GM18505 (cell line): ENCODE data around the gene PLAGL1.

Experiments
- ATAC-seq: cut with Tn5 transposase; IDR thresholded peaks from one replicate; pipeline ENCODE4 v1.9.1; 2021; ENCODE audit not compliant: unreplicated experiment
- POLR2A ChIP-seq: IDR thresholded peaks from 4 replicates; pipeline ENCODE4 v1.6.1; 2011; ENCODE audit warnings: borderline replicate concordance; ENCODE audit not compliant: insufficient read depth, insufficient read length; ENCODE audit errors: extremely low read depth

Gene PLAGL1

GRCh38 chr6:143967706-143968376 is 40.2 kb downstream of the PLAGL1 start:
- ATAC-seq = no peak
- no peak for TF ChIP-seq POLR2A

GRCh38 chr6:143966312-143966711 is 41.7 kb downstream of the PLAGL1 start:
- no peak for TF ChIP-seq POLR2A
- ATAC-seq = no peak

DNA sequence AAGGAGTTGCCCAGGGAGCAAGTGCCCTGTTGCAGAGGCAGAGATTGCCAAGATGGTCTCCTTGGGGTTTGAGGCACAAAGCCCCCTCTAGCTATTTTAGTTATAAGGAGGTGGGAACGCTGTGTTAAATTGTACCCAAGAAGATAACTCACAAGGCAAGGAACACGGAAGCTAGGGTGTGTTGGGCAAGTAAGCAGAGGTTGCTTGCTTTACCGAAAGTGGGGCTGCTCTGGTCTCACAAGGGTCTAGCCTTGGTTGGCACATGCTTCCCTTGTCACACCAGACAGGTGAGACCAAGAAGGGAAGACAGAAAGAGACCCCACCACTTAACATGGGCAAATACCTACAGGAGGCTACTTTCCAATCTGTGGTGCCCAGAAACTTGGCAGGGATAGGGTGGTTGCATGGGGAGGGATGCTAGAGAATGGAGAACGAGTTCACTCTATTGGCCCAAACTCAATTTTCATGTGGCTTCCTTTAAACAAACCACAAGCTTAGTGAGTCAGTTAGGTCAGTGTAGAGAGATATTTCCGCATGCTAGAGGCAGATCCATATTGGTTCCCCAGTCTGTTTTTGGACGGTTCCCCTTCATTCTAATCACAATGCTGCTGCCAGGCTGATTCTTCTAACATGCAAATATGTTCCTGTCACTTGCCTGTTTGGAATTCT is 42.4 kb downstream of the PLAGL1 start:
- no peak for ATAC-seq
- TF ChIP-seq POLR2A = no peak

GRCh38 chr6:143964674-143965081 is 43.4 kb downstream of the PLAGL1 start:
- ATAC-seq = no peak

DNA sequence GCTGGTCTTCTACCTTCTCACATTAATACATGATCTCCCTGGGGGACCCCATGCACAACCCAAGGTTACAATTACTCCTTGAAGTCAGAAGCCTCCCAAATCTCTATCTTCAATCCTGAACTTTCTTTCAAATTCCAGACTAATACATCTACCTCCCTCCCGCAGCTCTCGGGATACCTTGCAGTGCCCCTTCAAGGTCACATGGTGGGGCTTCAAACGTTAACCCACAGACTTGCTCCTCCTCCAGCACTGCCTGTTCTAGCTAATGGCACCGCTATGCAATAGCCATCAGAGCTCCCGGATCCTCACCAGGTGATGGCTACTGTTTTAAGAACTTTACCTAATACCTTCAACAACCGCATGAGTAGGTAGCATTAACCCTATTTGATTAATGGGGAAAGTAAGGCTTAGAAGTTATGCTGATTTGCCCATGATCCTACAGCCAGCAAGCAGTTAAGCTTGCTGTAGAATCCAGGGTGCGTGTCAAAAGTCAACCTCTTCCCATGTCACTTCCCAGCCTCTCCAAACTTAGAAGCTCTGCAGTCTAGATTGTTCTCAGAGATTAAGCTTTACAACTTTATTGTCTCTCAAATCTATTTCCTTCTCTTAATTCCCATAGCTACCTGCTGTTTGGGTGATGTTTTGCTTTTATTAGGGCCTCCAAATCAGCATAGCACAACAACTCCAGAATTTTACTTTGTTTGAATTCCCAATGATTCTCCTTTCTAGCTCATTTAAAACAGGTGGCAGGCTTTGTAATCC is 44.7 kb downstream of the PLAGL1 start:
- no peak for TF ChIP-seq POLR2A
- no peak for ATAC-seq

More at GRCh38 chr6:143964674-143965081, 43.4 kb downstream of the PLAGL1 start:
- TF ChIP-seq POLR2A = no peak

DNA sequence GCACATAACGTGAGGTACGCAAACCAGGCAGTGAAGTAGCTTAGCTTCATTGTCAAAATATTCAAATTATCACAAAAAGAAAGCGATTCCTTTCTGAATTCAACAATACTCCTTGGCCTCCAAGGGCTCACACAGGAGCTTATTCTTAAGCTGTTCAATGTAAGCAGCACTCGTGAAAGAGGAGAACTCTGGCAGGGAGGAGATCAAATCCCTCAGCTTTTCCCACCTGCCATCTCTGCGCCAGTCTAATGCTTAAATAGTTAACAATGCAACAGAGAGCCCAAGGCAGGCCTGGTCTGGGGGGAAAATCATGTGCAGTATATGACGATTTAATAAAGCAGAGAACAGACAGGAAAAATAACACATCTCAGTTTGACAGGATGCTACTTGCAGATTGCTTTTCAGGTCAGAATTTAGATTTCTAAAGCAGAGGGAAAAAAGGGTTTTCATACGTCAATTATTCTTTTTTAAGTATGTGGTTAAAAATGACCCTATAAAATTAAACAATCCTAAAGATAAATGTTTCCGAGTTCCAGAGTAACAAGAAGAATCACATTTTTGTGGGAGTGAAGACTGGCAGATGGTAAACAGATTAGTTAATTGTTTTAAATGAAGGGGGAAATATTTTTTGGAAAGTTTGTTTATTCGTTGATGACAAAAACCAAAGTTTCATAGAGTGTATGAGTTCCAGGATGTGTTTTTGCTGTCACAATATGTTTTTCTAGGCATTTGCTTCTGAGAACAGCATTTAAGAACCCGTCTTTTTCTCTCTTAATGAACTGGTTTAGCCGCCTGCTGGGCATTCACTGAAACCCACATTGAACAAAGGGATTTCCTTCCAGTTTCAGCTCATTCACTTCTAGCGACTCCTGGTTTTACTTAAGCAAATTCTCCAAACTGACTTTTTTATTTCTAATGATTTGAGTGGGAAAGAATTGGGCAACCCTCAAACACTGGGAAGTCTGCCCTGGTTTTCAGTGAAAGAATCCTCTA is 45.9 kb downstream of the PLAGL1 start:
- no peak for TF ChIP-seq POLR2A
- no peak for ATAC-seq

DNA sequence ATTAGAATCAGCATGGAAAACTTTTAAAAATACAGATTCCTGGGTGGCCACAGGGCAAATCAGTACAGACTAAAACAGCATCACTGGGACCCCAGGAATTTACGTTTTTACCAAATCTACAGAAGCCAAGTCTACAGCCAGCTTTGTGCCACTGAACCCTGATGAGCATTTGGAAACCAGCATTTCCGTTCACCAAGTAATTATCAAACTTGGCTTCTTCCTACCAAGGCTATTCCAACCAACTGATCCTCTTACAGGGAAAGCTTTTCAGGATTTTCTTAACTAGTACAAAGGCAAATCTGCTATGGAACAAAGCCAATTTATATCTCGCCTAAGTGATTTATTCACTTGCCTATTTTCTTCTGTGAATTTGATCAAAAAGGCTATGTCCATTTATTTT is 47.0 kb downstream of the PLAGL1 start:
- ATAC-seq = no peak
- TF ChIP-seq POLR2A = no peak

DNA sequence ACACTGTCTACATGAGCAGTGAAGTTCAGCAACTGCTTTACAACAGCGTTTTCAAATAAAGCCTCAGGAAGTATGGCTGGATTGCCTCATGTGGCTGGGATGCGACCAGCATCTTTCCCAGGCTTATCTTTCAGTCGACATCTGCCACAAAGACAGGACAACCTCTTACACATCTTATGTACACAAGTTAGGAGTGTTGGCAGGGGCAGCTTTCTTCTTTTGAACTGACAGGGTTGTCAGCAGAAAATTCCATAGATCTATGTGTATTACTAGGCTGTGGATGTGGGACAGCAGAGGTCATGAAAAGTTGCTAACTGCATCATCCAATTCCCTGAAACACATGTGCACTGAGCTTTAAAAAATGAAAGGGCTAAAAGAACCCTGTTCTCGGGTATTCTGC is 48.1 kb downstream of the PLAGL1 start:
- no peak for TF ChIP-seq POLR2A
- no peak for ATAC-seq

GRCh38 chr6:143958839-143959399 is 49.1 kb downstream of the PLAGL1 start:
- no peak for TF ChIP-seq POLR2A
- ATAC-seq = no peak

DNA sequence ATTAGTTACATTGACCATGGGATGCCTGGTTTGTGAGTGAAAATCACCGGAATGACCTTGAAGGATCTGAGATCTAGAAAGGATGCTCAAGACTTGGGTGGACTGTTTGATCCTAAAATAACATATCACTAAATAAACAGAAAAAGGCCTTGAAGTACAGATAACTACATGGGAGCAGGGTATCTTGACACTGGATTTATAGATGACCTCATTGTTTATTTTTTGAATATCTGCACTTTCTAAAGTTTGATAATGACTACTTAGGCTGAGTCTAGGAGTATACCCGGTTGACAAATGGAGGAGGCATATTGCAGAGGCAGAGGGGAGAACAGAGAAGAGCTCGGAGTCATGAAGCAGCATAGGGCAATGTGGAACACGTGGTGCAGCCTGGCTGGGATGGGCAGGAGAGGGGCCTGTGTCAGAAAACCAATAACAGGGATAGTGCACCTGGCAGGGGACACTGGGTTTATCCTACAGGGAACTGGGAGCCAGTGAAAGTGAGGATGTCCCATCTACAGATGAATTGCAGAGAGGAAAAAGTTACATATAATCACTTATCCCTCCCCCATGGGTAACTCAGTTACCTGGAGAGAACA is 50.3 kb downstream of the PLAGL1 start:
- ATAC-seq = no peak
- no peak for TF ChIP-seq POLR2A

- no peak for ATAC-seq
- no peak for TF ChIP-seq POLR2A
Measured at GRCh38 chr6:143955971-143956370, 52.1 kb downstream of the PLAGL1 start.

GRCh38 chr6:143953922-143954321 is 54.1 kb downstream of the PLAGL1 start:
- no peak for TF ChIP-seq POLR2A
- ATAC-seq = no peak

DNA sequence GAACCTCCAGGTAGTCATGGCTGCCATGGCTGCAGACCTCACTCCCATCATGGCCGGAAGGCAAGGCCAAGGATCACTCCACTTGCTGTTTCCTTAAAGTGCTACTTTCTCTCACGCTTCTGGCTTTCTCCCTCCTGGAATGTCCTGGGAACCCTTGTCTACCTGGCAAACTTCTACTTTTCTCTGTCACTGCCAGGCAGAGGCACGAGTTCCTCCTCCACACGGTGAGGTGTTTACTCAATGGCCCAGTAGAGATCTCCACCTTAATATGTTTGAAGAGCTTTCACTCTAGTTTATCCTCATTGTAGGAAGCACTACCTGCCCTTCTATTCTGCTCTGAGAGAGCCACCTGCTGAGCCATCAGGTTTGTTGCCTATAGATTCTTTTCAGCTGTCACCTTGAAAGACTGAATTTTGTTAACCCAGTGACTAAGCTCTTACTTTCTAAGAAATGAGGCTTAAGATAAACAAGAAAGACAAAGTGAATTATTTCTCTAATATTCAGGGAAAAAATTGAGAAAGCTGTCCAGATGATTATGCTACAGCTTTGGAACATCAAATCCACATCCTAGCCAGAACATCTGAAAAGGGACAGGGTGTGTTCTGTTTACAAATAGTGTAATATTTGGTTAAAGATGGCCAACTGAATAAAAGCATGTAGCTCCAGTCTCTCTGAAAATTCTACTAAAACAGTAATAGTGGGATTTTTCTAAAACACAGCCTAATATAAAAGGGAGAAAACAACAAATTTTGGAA is 54.9 kb downstream of the PLAGL1 start:
- no peak for TF ChIP-seq POLR2A
- ATAC-seq = no peak
